ENCODE measurements around the gene DROSHA. TPM values are rescaled to one million over a fixed set of nuclear protein-coding genes. Genes with fewer than 3 reads are reported as not detected.

DROSHA gene, protein sequence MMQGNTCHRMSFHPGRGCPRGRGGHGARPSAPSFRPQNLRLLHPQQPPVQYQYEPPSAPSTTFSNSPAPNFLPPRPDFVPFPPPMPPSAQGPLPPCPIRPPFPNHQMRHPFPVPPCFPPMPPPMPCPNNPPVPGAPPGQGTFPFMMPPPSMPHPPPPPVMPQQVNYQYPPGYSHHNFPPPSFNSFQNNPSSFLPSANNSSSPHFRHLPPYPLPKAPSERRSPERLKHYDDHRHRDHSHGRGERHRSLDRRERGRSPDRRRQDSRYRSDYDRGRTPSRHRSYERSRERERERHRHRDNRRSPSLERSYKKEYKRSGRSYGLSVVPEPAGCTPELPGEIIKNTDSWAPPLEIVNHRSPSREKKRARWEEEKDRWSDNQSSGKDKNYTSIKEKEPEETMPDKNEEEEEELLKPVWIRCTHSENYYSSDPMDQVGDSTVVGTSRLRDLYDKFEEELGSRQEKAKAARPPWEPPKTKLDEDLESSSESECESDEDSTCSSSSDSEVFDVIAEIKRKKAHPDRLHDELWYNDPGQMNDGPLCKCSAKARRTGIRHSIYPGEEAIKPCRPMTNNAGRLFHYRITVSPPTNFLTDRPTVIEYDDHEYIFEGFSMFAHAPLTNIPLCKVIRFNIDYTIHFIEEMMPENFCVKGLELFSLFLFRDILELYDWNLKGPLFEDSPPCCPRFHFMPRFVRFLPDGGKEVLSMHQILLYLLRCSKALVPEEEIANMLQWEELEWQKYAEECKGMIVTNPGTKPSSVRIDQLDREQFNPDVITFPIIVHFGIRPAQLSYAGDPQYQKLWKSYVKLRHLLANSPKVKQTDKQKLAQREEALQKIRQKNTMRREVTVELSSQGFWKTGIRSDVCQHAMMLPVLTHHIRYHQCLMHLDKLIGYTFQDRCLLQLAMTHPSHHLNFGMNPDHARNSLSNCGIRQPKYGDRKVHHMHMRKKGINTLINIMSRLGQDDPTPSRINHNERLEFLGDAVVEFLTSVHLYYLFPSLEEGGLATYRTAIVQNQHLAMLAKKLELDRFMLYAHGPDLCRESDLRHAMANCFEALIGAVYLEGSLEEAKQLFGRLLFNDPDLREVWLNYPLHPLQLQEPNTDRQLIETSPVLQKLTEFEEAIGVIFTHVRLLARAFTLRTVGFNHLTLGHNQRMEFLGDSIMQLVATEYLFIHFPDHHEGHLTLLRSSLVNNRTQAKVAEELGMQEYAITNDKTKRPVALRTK (N-terminal part only)
- 42.1 TPM for polyA plus RNA-seq (2013, experiment 1 of 2)
- polyA plus RNA-seq (2013, experiment 2 of 2), result 48.3 TPM

DNA sequence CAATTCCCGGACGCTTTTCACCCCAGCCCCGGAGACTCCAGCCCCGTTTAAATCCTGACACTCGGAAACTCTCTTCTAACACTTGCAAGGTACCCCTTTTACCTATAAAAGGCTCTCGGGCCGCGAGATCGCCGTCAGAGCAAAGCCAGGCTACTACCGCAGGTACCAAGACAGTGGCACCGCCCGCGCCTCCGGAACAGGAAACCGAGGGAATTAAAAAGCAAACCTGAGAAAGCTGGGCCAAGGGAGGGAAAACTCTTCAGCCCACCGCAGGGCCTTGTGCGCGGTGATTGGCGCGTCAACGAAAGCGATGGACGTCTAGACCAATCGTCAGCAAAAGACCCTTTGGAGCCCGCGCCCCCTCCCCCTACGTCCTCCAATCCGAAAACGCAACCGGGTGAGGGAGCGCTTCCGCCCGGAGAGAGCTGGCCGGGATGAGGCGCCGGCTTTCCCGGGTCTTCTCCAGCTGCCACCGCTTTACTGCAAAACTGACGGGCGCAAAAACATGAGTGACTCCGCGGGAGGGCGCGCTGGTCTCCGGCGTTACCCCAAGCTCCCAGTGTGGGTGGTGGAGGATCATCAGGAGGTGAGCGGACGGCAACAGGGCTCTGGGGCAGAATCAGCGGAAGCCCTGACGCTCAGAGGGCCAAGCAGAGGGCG, at the start of gene DROSHA, which contains the start of gene C5orf22:
TSS of gene DROSHA (minus strand) at position 206 of the 660 bp plus-strand sequence. CDS start 3,034 bp downstream, outside the sequence.
TSS of gene C5orf22 (plus strand) at position 414 of the 660 bp plus-strand sequence. CDS start at position 506, 92 bp downstream.
- H3K23ac ChIP-seq (ENCODE audit: low read length in 2 of 2), result peak within 1 kb of the TSS in 1 of 2 experiments; percentile 70
- peak within 1 kb of the TSS; percentile 64 for H4K91ac ChIP-seq (ENCODE audit: low read length)
- peak within 1 kb of the TSS; percentile 85 for H3K4me2 ChIP-seq (ENCODE audit: low read length, poor library complexity, severe bottlenecking)
- peak within 1 kb of the TSS; percentile 46 for H2BK5ac ChIP-seq (ENCODE audit: low read depth, low read length, poor library complexity, severe bottlenecking)
- peaks cover 18 to 54% of the 10 kb centered on the region in 2 experiments for H3K36me3 ChIP-seq (ENCODE audit: control insufficient read depth in 1 of 2, insufficient read depth in 2 of 2, low read depth in 1 of 2, low read length in 2 of 2)
- peak within 1 kb of the TSS; percentile 54 to 96 for H3K18ac ChIP-seq (ENCODE audit: low read depth in 1 of 2, low read length in 2 of 2)
- H2BK120ac ChIP-seq (ENCODE audit: low read depth, low read length), result no peak within 1 kb of the TSS
- H3K27me3 ChIP-seq (ENCODE audit: control insufficient read depth in 1 of 2, insufficient read depth in 1 of 2, low read length in 2 of 2), result no peaks in the 10 kb centered on the region
- peak within 1 kb of the TSS; percentile 99 for H2BK15ac ChIP-seq (ENCODE audit: low read depth, poor library complexity, severe bottlenecking)
- H3K14ac ChIP-seq (ENCODE audit: low read length in 2 of 2), result peak within 1 kb of the TSS; percentile 26 to 87
- H4K8ac ChIP-seq (ENCODE audit: low read length), result peak within 1 kb of the TSS; percentile 99
- peak; percentile 98 for DNase-seq
- no peak within 1 kb of the TSS for H2BK12ac ChIP-seq (ENCODE audit: low read length in 2 of 2)
- peaks cover 34% of the 10 kb centered on the region for H3K79me1 ChIP-seq (replicated peaks; ENCODE audit: low read length, poor library complexity, severe bottlenecking)
- H3K4me1 ChIP-seq (ENCODE audit: control insufficient read depth, insufficient read depth, low read depth, low read length), result peaks cover 10% of the 10 kb centered on the region
- H3K4ac ChIP-seq (ENCODE audit: low read depth in 1 of 2, low read length in 2 of 2), result peak within 1 kb of the TSS in 1 of 2 experiments; percentile 77
- H3K4me3 ChIP-seq (ENCODE audit: insufficient read depth in 1 of 2, low read depth in 1 of 2, low read length in 2 of 2), result peak within 1 kb of the TSS; percentile 92 to 99
- H3K9ac ChIP-seq (ENCODE audit: low read length), result peak within 1 kb of the TSS; percentile 95
- H2AFZ ChIP-seq (ENCODE audit: low read depth, low read length), result peak within 1 kb of the TSS; percentile 93
- H3K27ac ChIP-seq (ENCODE audit: low read length, poor library complexity, severe bottlenecking), result peak within 1 kb of the TSS; percentile 91
- no peak within 1 kb of the TSS for H2AK5ac ChIP-seq (ENCODE audit: low read length, severe bottlenecking)
- no peaks in the 10 kb centered on the region for H3K9me3 ChIP-seq (ENCODE audit: control insufficient read depth, low read length)
- WGBS, result under 1% methylated on average over 52 of the region's 52 CpGs

DNA sequence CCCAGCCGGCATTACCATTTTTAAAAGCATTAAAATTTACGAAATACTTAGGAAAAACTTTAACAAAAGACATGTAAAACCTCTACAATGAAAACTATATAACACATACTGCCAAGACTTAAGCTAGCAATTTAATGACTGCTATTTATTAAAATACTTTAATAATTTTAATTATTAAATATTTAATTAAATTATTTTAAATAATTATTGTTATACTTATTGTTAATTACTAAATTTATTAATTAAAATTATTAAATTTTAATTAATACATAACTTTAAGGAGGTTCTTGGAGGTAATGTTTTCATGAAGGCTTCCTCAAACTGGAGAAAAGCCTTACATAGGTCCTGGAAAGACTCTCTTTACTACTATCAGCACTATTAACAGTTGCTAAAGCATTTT, 47.7 kb upstream of the DROSHA start:
- Histone ChIP-seq H3K14ac (ENCODE audit: low read length in 2 of 2) (no peak overlapping the region), H3K23ac (ENCODE audit: low read length in 2 of 2) (no peak overlapping the region), H2AK5ac (ENCODE audit: low read length, severe bottlenecking) (no peak overlapping the region), H3K9me3 (ENCODE audit: control insufficient read depth, low read length) (no peaks in the 10 kb centered on the region), H2BK5ac (ENCODE audit: low read depth, low read length, poor library complexity, severe bottlenecking) (no peak overlapping the region), H3K27ac (ENCODE audit: low read length, poor library complexity, severe bottlenecking) (no peak overlapping the region), H3K4me1 (ENCODE audit: control insufficient read depth, insufficient read depth, low read depth, low read length) (no peaks in the 10 kb centered on the region), H3K36me3 (ENCODE audit: control insufficient read depth in 1 of 2, insufficient read depth in 2 of 2, low read depth in 1 of 2, low read length in 2 of 2) (no peaks in the 10 kb centered on the region), H3K4me2 (ENCODE audit: low read length, poor library complexity, severe bottlenecking) (no peak overlapping the region), H2BK120ac (ENCODE audit: low read depth, low read length) (no peak overlapping the region), H3K18ac (ENCODE audit: low read depth in 1 of 2, low read length in 2 of 2) (no peak overlapping the region), H3K79me1 (replicated peaks; ENCODE audit: low read length, poor library complexity, severe bottlenecking) (no peaks in the 10 kb centered on the region), H4K8ac (ENCODE audit: low read length) (no peak overlapping the region), H3K27me3 (ENCODE audit: control insufficient read depth in 1 of 2, insufficient read depth in 1 of 2, low read length in 2 of 2) (peaks cover 12 to 28% of the 10 kb centered on the region in 2 experiments), H4K91ac (ENCODE audit: low read length) (no peak overlapping the region), H2BK15ac (ENCODE audit: low read depth, poor library complexity, severe bottlenecking) (no peak overlapping the region), H3K4me3 (ENCODE audit: insufficient read depth in 1 of 2, low read depth in 1 of 2, low read length in 2 of 2) (no peak overlapping the region), H2BK12ac (ENCODE audit: low read length in 2 of 2) (no peak overlapping the region), H3K4ac (ENCODE audit: low read depth in 1 of 2, low read length in 2 of 2) (no peak overlapping the region), H3K9ac (ENCODE audit: low read length) (no peak overlapping the region), H2AFZ (ENCODE audit: low read depth, low read length) (no peak overlapping the region)
- DNase-seq, result no peak
- 82% methylated on average over 2 of the region's 2 CpGs for WGBS

DNA sequence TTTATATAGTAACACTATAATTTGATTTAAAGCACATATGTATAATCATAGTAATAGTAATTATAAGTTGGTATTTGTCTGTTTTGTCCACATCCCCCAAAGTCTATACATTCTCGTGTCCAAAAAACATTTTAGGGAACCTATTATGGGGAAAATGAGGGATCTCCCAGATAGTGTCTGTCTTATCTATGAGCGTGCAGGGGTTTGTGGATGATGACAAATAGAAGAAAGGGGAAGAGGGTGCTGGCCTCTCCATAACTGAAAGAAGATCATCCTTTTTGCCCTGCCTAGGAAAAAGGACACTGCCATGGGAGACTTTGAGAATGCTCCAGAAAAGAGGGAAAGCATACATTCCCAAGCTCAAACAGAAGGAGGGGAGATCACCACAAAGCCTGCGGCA, 45.5 kb upstream of the DROSHA start:
- H3K4me1 ChIP-seq (ENCODE audit: control insufficient read depth, insufficient read depth, low read depth, low read length), result no peaks in the 10 kb centered on the region
- H3K14ac ChIP-seq (ENCODE audit: low read length in 2 of 2), result no peak overlapping the region
- H3K9me3 ChIP-seq (ENCODE audit: control insufficient read depth, low read length), result no peaks in the 10 kb centered on the region
- H3K27ac ChIP-seq (ENCODE audit: low read length, poor library complexity, severe bottlenecking), result no peak overlapping the region
- no peak overlapping the region for H2BK15ac ChIP-seq (ENCODE audit: low read depth, poor library complexity, severe bottlenecking)
- H3K4me2 ChIP-seq (ENCODE audit: low read length, poor library complexity, severe bottlenecking), result no peak overlapping the region
- H3K27me3 ChIP-seq (ENCODE audit: control insufficient read depth in 1 of 2, insufficient read depth in 1 of 2, low read length in 2 of 2), result peaks cover 15 to 18% of the 10 kb centered on the region in 2 experiments
- H3K9ac ChIP-seq (ENCODE audit: low read length), result no peak overlapping the region
- no peak overlapping the region for H3K4me3 ChIP-seq (ENCODE audit: insufficient read depth in 1 of 2, low read depth in 1 of 2, low read length in 2 of 2)
- no peaks in the 10 kb centered on the region for H3K36me3 ChIP-seq (ENCODE audit: control insufficient read depth in 1 of 2, insufficient read depth in 2 of 2, low read depth in 1 of 2, low read length in 2 of 2)
- no peak overlapping the region for H2BK12ac ChIP-seq (ENCODE audit: low read length in 2 of 2)
- no peak overlapping the region for H4K91ac ChIP-seq (ENCODE audit: low read length)
- 91% methylated on average over 3 of the region's 3 CpGs for WGBS
- no peak overlapping the region for H3K23ac ChIP-seq (ENCODE audit: low read length in 2 of 2)
- no peak overlapping the region for H3K18ac ChIP-seq (ENCODE audit: low read depth in 1 of 2, low read length in 2 of 2)
- no peak overlapping the region for H2BK120ac ChIP-seq (ENCODE audit: low read depth, low read length)
- no peak overlapping the region for H2AFZ ChIP-seq (ENCODE audit: low read depth, low read length)
- no peaks in the 10 kb centered on the region for H3K79me1 ChIP-seq (replicated peaks; ENCODE audit: low read length, poor library complexity, severe bottlenecking)
- H2BK5ac ChIP-seq (ENCODE audit: low read depth, low read length, poor library complexity, severe bottlenecking), result no peak overlapping the region
- no peak overlapping the region for H4K8ac ChIP-seq (ENCODE audit: low read length)
- H3K4ac ChIP-seq (ENCODE audit: low read depth in 1 of 2, low read length in 2 of 2), result no peak overlapping the region
- no peak for DNase-seq
- H2AK5ac ChIP-seq (ENCODE audit: low read length, severe bottlenecking), result no peak overlapping the region

Data from mesenchymal stem cell (in vitro differentiated cells and primary cell).